NCI-H146 (cell line): ENCODE data around the gene CLDN1.
"Not testable (repeated sequence)": the region's sequence is repeated elsewhere in the genome, so short reads cannot be mapped to it uniquely, and the experiment has no call there.

Source experiments
- DNase-seq: peaks from one replicate; lab custom pipeline; 2025; lab: John Stamatoyannopoulos, UW

CLDN1 gene

DNA sequence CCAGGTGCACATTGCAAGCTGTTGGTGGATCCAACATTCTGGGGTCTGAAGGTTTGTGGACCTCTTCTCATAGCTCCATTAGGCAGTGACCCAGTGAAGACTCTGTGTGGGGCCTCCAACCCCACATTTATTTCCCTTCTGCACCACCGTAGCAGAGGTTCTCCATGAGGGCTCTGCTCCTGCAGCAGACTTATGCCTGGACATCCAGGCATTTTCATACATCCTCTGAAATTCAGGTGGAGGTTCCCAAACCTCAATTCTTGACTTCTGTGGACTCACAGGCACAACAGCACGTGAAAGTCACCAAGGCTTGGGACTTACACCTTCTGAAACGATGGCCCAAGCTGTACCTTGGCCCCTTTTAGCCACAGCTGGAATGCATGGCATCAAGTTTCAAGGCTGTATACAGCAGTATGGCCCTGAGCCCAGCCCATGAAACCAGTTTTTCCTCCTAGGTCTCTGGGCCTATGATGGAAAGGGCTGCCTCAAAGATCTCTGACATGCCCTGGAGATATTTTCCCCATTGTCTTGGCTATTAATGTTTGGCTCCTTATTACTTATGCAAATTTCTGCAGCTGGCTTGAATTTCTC lies 30.2 kb downstream of the CLDN1 start:
- no peak for DNase-seq

DNA sequence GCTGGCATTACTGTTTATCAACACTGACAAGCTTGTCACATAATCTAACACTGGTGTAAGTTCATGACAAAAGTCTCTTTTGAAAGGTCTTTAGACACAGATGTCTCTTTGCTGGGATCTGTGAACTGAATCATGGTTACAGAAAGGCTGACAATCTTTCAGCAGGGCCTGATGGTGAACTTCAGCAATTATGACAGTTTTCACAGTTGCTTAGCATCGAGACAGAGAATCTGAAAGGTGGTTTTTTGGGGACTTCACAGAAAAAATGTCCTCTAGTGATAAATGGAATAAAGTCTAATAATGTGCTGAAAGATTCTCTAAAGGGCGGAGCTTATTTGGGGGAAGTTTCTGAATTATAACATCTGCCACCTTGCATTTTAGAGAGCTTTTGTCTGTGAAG lies 32.3 kb downstream of the CLDN1 start:
- no peak for DNase-seq

DNA sequence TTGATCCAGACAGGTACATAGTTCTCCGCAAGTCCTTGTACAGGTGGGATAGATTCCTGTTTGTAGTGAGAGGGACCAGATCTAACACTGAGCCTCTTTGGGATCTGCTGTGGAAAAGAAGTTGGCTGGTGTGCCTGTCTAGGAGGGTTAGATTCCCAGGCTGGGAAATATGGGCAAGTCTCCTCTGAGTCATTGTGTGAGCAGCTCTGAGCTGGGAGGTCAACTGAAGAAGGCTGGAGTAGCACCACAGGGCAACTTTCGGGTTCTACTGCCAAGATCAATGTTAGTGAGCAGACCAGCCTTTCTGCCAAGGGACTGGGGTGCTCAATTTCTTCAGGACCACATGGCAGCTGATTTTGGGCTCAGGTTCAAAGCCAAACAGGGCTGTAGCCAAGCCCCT lies 33.4 kb downstream of the CLDN1 start:
- DNase-seq = no peak

DNA sequence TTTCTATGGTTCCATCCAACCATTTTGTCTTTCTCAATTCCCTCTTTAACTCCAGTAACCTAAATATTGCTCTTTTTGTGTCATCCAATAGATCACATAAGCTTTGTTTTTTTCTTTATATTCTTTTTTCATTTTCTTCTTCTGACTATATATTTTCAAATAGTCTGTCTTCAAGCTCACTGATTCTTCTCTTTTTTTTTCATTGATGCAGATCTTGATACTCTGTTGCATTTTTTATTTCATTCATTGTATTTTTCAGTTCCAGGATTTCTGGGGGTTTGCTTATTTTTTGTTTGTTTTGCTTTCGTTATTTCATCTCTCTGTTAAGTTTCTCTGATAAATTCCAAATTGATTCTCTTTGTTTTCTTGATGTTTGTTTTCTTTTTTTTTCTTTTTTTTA lies 36.2 kb downstream of the CLDN1 start:
- DNase-seq = no peak

DNA sequence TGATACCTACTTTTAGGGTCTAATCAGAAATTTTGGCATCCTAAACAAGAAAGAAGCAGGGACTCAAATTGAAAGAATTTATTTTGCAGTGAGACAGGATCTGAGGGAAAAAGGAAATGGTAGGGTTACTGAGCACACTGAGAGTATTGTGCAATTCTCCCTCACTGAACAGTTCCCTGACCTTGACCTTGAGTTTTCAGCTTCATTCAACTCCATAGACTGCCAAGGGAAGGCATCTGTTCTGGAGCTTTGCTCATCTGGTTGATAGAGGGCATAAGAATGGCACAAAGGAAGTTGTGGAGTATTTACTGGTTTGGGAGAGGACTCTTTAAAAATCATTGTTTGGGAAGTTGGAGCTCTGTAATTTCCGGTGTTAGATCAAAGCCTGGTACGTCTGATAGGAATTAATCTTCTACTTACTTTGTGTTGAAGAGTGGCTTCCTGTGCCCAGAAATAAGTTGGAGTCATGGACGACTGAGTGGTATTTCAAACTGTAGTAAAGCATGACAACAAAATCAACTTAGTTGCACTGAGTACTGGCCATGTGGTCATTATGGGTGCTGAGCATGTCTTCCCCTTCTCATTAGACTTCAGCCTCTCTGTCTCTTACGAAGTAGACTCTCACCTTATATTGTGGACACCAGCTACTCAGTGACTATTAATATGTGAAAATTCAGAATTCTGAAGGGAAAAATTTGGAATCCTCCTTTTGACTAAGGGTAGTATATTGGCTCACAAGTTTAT lies 40.8 kb downstream of the CLDN1 start:
- no peak for DNase-seq

DNA sequence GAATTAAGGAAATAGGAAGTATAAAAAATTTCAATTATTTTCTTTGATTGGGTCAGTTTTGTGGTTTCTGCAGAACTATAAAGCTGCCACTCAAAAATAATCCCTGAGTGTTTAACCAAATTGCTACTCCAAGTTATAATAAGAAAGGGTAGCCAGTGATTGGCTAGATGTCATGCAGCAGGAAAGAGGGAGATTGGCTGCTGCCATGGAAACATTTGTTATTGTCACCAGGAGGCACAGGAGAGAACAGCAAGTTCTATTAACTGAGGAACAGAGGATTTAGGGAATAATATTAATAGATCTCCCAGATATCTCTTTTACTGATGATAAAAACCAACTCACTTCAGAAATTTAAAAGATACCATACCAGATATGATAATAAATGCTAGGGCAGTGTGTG lies 42.6 kb downstream of the CLDN1 start:
- DNase-seq = no peak

DNA sequence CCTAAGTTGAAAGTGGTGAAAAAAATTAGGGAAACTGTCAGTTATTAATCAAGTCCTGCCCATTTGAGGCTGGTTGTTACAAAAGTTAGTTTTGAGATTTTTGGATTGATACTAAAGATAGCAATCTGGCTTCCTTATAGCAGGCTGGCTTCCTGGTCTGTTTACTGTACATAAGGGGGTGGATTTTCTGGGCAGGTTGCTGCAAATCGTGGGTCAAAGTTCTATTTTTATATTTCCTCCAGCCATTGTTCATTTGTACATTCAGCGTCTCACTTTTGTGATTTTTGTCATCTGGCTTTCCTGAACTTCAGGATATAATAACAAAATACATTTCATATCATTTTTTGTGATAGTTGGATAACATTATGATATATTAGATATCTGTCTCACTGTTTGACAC lies 49.5 kb downstream of the CLDN1 start:
- DNase-seq = no peak

DNA sequence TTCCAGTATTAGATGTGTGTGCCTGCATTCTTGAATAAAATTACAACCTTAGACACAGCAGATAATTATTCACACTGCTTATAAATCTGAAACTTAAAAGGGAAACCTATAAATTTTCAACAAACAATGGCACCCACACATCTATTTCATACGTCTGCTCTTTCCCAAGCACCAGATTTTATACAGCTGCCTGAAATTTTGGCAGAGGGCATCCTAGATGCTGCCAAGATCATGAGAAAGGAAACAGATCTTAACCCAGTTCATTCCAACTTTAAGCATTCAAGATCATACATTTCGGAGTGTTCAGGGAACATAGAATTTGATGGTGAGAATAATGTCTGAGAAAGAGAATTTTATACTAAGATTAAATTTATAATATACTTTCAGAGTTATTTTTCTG lies 53.1 kb downstream of the CLDN1 start:
- no peak for DNase-seq

DNA sequence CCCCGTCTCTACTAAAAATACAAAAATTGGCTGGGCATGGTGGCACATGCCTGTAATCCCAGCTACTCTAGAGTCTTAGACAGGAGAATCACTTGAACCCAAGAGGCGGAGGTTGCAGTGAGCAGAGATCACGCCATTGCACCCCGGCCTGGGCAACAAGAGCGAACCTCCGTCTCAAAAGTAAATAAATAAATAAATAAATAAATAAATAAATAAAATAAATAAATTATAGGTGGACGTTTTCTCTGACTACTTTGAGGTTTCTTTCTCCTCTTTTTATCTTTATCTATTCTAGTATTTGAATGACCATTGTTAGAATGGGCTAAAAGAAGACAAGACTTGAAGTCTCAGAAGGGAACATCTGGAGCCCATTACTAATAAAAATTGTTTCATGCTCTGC lies 54.8 kb downstream of the CLDN1 start:
- DNase-seq = not testable (repeated sequence)

DNA sequence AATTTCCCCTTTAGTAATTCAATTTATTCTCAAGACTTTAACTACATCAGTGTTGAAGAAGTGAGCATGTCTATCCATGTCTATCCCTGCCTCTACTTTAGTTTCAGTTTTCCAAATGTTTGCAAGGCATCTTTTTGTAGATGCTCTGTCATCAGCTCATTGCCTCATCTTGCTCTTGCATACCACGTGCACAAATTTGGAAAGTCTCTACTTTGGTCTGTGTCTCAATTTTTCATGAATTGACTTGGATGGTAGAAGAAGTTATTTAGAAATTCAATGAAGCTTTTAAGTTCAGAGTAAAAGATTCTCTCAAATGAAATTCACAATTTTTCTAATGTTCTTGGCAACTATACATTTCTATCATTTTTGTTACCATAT lies 55.3 kb downstream of the CLDN1 start:
- no peak for DNase-seq

DNA sequence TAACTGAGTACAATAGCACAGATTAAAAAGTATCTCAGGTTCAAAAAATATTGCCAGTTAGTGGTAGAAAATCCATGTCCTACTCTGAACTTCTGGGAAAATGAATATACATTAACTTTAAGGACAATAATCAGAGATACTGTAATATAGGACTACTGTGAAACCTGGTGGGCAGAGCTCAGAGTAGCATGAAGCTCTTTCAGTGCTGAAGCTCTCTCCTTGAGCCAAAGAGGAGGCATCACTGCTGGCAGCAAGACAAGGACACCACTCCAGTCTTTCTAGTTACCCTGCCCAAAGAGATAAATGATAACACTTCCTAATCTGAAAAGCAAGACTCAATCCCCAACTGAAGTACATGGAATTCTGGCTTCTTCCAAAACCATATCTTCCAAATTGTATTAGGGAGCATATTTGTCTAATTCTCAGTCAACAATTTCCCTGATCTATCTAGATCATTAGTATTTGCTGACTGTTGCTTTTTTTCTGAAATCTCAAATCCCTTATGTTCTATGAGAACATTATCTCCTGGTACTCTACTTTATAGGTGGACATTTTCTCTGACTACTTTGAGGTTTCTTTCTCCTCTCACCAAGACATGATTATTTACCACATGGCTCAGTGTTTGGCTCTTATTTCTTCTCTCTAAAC lies 55.9 kb downstream of the CLDN1 start:
- DNase-seq = no peak

DNA sequence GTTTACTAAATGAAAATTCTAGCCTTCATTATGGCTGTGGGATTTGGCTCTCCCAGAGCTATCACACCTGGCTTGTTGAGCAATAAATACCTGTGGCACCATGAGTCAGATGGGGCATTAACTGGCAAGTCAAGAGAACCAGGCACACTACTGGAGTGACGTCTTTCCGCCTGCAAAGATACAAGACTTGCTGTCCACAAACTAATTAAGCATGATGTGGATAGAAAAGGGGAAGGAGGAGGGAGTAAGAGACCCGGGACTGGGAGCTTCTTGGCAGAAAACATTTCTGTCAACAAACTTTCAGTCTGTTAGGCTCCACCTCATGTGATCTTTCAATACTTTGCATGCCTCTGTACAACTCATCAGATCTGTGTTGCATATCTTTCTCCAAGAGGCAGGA lies 56.5 kb downstream of the CLDN1 start:
- no peak for DNase-seq

DNA sequence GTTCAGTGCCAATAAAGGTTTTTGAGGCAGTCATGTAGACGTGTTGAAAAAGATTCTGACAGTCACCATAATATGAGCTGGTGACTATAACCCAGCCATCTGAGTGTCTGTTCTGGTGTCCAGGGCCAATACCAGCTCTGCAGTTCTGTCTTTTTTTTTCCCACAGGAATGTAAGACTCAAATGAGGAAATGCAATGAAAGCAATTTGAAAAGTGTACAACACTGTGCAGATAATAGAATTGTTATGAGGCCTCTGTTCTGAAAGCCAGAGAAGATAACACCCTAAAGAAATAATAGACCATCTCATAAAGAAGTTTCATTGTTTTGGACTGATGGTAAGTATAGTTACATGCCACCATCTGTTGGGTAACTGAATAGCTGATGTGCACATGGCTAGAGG lies 57.1 kb downstream of the CLDN1 start:
- no peak for DNase-seq

DNA sequence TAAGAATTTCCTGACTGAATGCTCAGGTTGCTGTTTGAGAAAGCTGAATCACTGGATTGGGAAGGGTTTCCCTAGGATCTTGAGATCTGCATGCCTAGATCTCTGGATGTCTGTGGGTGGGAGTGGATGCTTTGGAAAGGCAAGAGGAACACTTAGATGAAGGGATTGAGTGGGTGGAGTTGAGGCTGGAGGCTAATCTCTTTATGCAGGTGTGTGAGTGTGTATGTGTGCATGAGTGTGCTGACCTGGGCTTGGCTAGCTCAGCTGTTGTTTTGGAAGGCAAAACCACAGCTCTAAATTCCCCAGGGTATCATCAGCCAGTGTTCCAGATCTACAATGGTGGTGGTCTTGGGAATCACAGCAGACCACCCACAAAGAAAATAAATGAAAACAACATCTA lies 60.5 kb downstream of the CLDN1 start:
- no peak for DNase-seq

DNA sequence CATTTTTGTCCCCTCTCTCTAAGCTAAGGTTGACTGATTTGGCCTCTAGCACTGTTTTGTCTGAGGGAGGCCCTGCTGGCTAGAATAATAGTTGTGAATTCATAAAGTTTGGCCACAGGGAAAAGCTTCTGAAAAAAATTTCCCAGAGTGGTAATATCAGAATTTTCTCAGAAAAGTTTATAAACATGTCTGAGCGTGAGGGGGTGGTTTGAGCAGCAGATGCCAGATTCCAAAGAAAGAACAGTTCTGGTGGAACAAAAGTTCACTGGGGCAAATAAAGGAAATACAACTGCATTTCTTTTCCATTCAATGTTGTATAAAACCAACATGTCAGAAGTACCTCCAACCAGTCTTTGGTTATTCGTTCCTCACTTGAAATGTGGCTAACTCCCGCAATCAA lies 61.2 kb downstream of the CLDN1 start:
- DNase-seq = no peak

DNA sequence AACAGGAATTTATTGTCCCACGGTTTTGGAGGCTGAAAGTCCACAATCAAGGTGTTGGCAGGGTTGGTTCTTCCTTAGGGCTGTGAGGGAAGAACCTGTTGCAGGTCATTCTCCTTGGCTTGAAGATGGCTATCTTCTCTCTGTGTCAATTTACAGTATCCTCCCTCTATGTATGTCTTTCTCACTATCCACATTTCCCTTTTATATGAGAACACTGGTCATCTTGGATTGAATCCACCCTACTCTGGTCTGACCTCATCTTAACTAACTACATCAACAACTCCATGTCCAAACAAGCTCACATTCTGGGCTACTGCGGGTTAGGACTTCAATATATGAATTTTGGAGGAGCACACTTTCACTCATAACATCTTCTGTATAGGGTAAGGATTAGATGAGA lies 61.9 kb downstream of the CLDN1 start:
- no peak for DNase-seq

DNA sequence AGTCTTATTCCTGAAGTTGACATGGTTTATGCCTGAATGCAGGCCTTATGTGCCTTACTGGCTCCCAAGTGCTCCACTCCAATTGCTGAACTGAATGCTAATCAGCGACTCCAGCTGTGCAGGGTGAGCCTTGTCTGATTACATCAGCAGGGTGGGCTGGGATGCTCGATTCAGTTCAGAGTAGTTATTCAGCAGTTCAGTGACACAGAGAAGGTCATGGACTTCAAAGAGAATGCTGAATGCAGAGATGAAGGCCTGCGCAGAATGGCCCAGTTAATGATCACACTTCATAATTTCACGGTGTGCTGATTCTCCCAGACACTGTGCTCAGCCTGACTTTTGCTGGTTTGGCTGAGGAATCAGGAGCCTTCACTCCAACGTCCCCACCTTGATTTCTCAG lies 63.6 kb downstream of the CLDN1 start:
- DNase-seq = peak; percentile 73
